Stimulated activated CD4-positive, alpha-beta T cell treated with anti-CD3 and anti-CD28 coated beads, Interleukin-2, amount 100 ng/mL, for 4 hours (primary cell): ENCODE results near the gene FTO.

Source experiments
- DNase-seq: peaks from one replicate; pipeline ENCODE4 v3.0.0-alpha.2; 2020; ENCODE audit warnings: low read depth

The FTO gene

GRCh38 chr16:53899431-53899830 lies 195.5 kb downstream of the FTO start:
- no peak for DNase-seq

GRCh38 chr16:53900667-53901066 lies 196.7 kb downstream of the FTO start:
- no peak for DNase-seq

GRCh38 chr16:53901408-53901807 lies 197.5 kb downstream of the FTO start:
- no peak for DNase-seq

- no peak for DNase-seq
Measured at GRCh38 chr16:53904533-53904932, 200.6 kb downstream of the FTO start.

- DNase-seq: no peak
Measured at GRCh38 chr16:53905028-53905427, 201.1 kb downstream of the FTO start.

GRCh38 chr16:53908731-53909130 lies 204.8 kb downstream of the FTO start:
- no peak for DNase-seq

GRCh38 chr16:53910990-53911389 lies 207.0 kb downstream of the FTO start:
- DNase-seq: no peak

- DNase-seq: no peak
Measured at GRCh38 chr16:53911513-53911912, 207.6 kb downstream of the FTO start.

GRCh38 chr16:53912155-53912554 lies 208.2 kb downstream of the FTO start:
- peak; percentile 4 for DNase-seq

- no peak for DNase-seq
Measured at GRCh38 chr16:53913099-53913870, 209.3 kb downstream of the FTO start.

- DNase-seq: no peak
Measured at GRCh38 chr16:53913920-53914319, 210.0 kb downstream of the FTO start.

- DNase-seq: no peak
Measured at GRCh38 chr16:53914736-53915135, 210.8 kb downstream of the FTO start.

GRCh38 chr16:53915452-53916160 lies 211.7 kb downstream of the FTO start:
- DNase-seq: no peak

- DNase-seq: no peak
Measured at GRCh38 chr16:53920988-53921387, 217.0 kb downstream of the FTO start.

GRCh38 chr16:53922067-53922806 lies 218.3 kb downstream of the FTO start:
- DNase-seq: no peak

- no peak for DNase-seq
Measured at GRCh38 chr16:53922807-53923571, 219.0 kb downstream of the FTO start.

- DNase-seq: no peak
Measured at GRCh38 chr16:53924331-53925106, 220.6 kb downstream of the FTO start.

GRCh38 chr16:53925107-53925410 lies 221.1 kb downstream of the FTO start:
- no peak for DNase-seq

GRCh38 chr16:53925526-53925925 lies 221.6 kb downstream of the FTO start:
- no peak for DNase-seq

GRCh38 chr16:53926209-53926608 lies 222.3 kb downstream of the FTO start:
- DNase-seq: no peak

- DNase-seq: no peak
Measured at GRCh38 chr16:53932975-53933374, 229.0 kb downstream of the FTO start.

- no peak for DNase-seq
Measured at GRCh38 chr16:53933407-53933806, 229.5 kb downstream of the FTO start.
